Suprapubic skin (tissue), 3 donors: ENCODE measurements around the gene PDE9A.

ENCODE experiments used
- EP300 ChIP-seq: sonication (generic); formaldehyde crosslinking; IDR thresholded peaks from one replicate; pipeline ENCODE4 v1.6.1; 2017; ENCODE audit warnings: antibody characterized with exemption
- TF ChIP-seq, protein P1 (sequence below), 2 donors: fragments of 200-600 bp in 1 of 2; fragments of 450-650 bp in 1 of 2; sonication (generic) in 1 of 2; IDR thresholded peaks; one replicate each; pipeline ENCODE4 v1.5.1; 2016 to 2019; ENCODE audit warnings: antibody characterized with exemption in 2 of 2, mild to moderate bottlenecking in 1 of 2, moderate library complexity in 1 of 2

DNA sequence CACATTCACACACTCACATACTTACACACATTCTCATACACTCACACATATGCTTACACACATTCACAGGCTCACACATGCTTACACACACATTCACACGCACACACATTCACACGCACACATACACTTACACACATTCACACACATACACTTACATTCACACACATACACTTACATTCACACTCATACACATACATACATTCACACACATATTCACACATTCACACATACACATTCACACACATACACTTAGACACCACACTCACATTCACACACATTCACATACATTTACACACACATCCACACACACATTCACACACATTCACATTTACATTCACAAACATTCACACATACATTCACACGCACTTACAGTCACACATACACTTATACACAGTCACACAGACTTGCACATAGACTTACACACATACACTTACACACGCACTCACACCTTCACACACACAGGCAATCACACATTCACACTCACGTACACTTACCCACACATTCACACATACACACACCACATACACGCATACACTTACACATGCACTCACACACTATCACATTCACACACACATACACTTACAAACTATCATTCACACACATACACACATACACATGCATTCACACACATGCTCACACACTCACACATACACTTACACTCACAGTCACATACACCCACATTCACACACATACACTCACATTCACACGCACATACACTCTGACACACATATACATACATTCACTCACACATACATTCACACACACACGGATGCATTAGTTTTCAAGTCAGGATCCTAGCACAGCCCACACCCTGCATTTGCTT lies 16.8 kb downstream of the PDE9A start:
- TF ChIP-seq, protein P1, sequence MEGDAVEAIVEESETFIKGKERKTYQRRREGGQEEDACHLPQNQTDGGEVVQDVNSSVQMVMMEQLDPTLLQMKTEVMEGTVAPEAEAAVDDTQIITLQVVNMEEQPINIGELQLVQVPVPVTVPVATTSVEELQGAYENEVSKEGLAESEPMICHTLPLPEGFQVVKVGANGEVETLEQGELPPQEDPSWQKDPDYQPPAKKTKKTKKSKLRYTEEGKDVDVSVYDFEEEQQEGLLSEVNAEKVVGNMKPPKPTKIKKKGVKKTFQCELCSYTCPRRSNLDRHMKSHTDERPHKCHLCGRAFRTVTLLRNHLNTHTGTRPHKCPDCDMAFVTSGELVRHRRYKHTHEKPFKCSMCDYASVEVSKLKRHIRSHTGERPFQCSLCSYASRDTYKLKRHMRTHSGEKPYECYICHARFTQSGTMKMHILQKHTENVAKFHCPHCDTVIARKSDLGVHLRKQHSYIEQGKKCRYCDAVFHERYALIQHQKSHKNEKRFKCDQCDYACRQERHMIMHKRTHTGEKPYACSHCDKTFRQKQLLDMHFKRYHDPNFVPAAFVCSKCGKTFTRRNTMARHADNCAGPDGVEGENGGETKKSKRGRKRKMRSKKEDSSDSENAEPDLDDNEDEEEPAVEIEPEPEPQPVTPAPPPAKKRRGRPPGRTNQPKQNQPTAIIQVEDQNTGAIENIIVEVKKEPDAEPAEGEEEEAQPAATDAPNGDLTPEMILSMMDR (IDR thresholded peaks at IDR 0.05): no peak
- no peak for TF ChIP-seq EP300
